Motor neuron (in vitro differentiated cells): ENCODE data around the gene AKAIN1. TPM values are rescaled to one million over a fixed set of nuclear protein-coding genes. Genes with fewer than 3 reads are reported as not detected.

Experiments used
- ATAC-seq, 8 experiments: fragments of 200-7000 bp; cut with Tn5 transposase; replicated peaks in 6 of 8; 2 replicates each; pipeline ENCODE4 v1.8.0; 2021; ENCODE audit warnings: mild to moderate bottlenecking in 8 of 8, moderate library complexity in 8 of 8
- H3K27ac ChIP-seq, 2 donors: fragments of 250-450 bp; sonication (Bioruptor Pico); 2 replicates each; pipeline ENCODE4 v1.9.0; 2021; ENCODE audit warnings: antibody characterized with exemption in 2 of 2, mild to moderate bottlenecking in 2 of 2, moderate library complexity in 1 of 2
- H3K4me1 ChIP-seq, 2 donors: fragments of 250-450 bp; sonication (Bioruptor Pico); replicated peaks in 1 of 2; 2 replicates each; pipeline ENCODE4 v1.6.1; 2021; ENCODE audit warnings: antibody characterized with exemption in 2 of 2, mild to moderate bottlenecking in 2 of 2, moderate library complexity in 1 of 2
- H3K4me3 ChIP-seq, 5 donors: fragments of 250-450 bp; sonication (Bioruptor Pico); 2 replicates each; pipeline ENCODE4 v1.9.0; 2021; ENCODE audit warnings: antibody characterized with exemption in 5 of 5, mild to moderate bottlenecking in 5 of 5, moderate library complexity in 4 of 5
- WGBS, 10 experiments: fragments of 450-650 bp; shearing (Covaris generic); methylation state at CpG; one replicate each; pipeline ENCODE4 v1.0.0; 2022; 5-methylcytosine and 5-hydroxymethylcytosine counted together
- in situ Hi-C, 9 experiments: fragments of 400-800 bp; cut with MboI; loops; one replicate each; pipeline ENCODE4 v1.15.0; 2021; ENCODE audit warnings: low sequenced_read_pairs in 9 of 9, low pct_unique_long_range_greater_than_20kb in 2 of 9; ENCODE audit not compliant: unreplicated experiment in 9 of 9
- total RNA-seq, 8 experiments: library from RNA; unstranded; fragments of 300-600 nt; gene quantifications; 2 replicates each; pipeline versions ENCODE4 v1.2.3 to v1.2.4, GENCODE V29; 2022

Gene AKAIN1
- total RNA-seq, 8 experiments from 2014 or later = 0.27 TPM; not detected in 7

GRCh38 chr18:5155218-5155906 lies 41.7 kb downstream of the AKAIN1 start:
- 17 to 100% (median 70%) methylated on average over 1 to 17 of the region's 17 CpGs for WGBS, 10 experiments
- no peak overlapping the region for H3K27ac ChIP-seq
- peaks cover 0 to 7% of the 10 kb centered on the region in 2 donors for H3K4me1 ChIP-seq
- H3K4me3 ChIP-seq = no peak overlapping the region
- ATAC-seq = peak in 3 of 8 experiments; percentile 12 to 75 (median 54)
- in situ Hi-C loops = no loop called here

GRCh38 chr18:5152343-5153020 lies 44.6 kb downstream of the AKAIN1 start:
- 20 to 83% (median 67%) methylated on average over 1 to 5 of the region's 6 CpGs; no CpG with 5 or more reads in 5 of the 10 experiments for WGBS, 10 experiments
- in situ Hi-C loops = no loop called here
- peak in 4 of 8 experiments; percentile 9 to 67 (median 50) for ATAC-seq
- Histone ChIP-seq H3K4me1 (peaks cover 0 to 7% of the 10 kb centered on the region in 2 donors), H3K27ac (no peak overlapping the region), H3K4me3 (no peak overlapping the region)

GRCh38 chr18:5150894-5151293 lies 46.2 kb downstream of the AKAIN1 start:
- Histone ChIP-seq H3K27ac (no peak overlapping the region), H3K4me1 (peaks cover 0 to 7% of the 10 kb centered on the region in 2 donors), H3K4me3 (no peak overlapping the region)
- WGBS, 10 experiments = 0 to 100% (median 0%) methylated on average over 1 of the region's 1 CpG; no CpG with 5 or more reads in 7 of the 10 experiments
- peak; percentile 31 to 87 (median 62) for ATAC-seq
- in situ Hi-C loops = no loop called here

- no peak for ATAC-seq
- H3K4me3 ChIP-seq = no peak overlapping the region
- 2 to 88% (median 71%) methylated on average over 1 to 4 of the region's 4 CpGs; no CpG with 5 or more reads in 1 of the 10 experiments for WGBS, 10 experiments
- in situ Hi-C loops = no loop called here
- no peak overlapping the region for H3K27ac ChIP-seq
- H3K4me1 ChIP-seq = no peaks in the 10 kb centered on the region
Observed at GRCh38 chr18:5146093-5146492, 51.0 kb downstream of the AKAIN1 start.

- H3K27ac ChIP-seq = no peak overlapping the region
- no peak overlapping the region for H3K4me3 ChIP-seq
- 21 to 100% (median 67%) methylated on average over 1 to 10 of the region's 10 CpGs for WGBS, 10 experiments
- in situ Hi-C loops = no loop called here
- no peak for ATAC-seq
- no peaks in the 10 kb centered on the region for H3K4me1 ChIP-seq
Observed at GRCh38 chr18:5145168-5145825, 51.8 kb downstream of the AKAIN1 start.

- in situ Hi-C loops = no loop called here
- ATAC-seq = peak in 2 of 8 experiments; percentile 34 to 59
- Histone ChIP-seq H3K4me3 (no peak overlapping the region), H3K27ac (no peak overlapping the region), H3K4me1 (no peaks in the 10 kb centered on the region)
- 0 to 100% (median 72%) methylated on average over 1 of the region's 1 CpG; no CpG with 5 or more reads in 4 of the 10 experiments for WGBS, 10 experiments
Observed at GRCh38 chr18:5144629-5145028, 52.4 kb downstream of the AKAIN1 start.

- Histone ChIP-seq H3K4me3 (no peak overlapping the region), H3K27ac (no peak overlapping the region), H3K4me1 (no peaks in the 10 kb centered on the region)
- peak in 2 of 8 experiments; percentile 31 to 71 for ATAC-seq
- WGBS, 10 experiments = 0 to 66% (median 28%) methylated on average over 1 to 2 of the region's 2 CpGs; no CpG with 5 or more reads in 1 of the 10 experiments
- in situ Hi-C loops = no loop called here
Observed at GRCh38 chr18:5142859-5143258, 54.2 kb downstream of the AKAIN1 start.

GRCh38 chr18:5142131-5142530 lies 54.9 kb downstream of the AKAIN1 start:
- Histone ChIP-seq H3K4me3 (no peak overlapping the region), H3K27ac (no peak overlapping the region), H3K4me1 (no peaks in the 10 kb centered on the region)
- in situ Hi-C loops = no loop called here
- no peak for ATAC-seq
- 0 to 85% (median 41%) methylated on average over 1 to 3 of the region's 4 CpGs; no CpG with 5 or more reads in 4 of the 10 experiments for WGBS, 10 experiments

GRCh38 chr18:5137261-5137660 lies 59.8 kb downstream of the AKAIN1 start:
- in situ Hi-C loops = no loop called here
- H3K27ac ChIP-seq = no peak overlapping the region
- H3K4me1 ChIP-seq = no peaks in the 10 kb centered on the region
- 0 to 100% (median 62%) methylated on average over 1 to 2 of the region's 2 CpGs; no CpG with 5 or more reads in 2 of the 10 experiments for WGBS, 10 experiments
- no peak overlapping the region for H3K4me3 ChIP-seq
- ATAC-seq = no peak

GRCh38 chr18:5132987-5133386 lies 64.1 kb downstream of the AKAIN1 start:
- in situ Hi-C loops = no loop called here
- ATAC-seq = no peak
- no peak overlapping the region for H3K4me3 ChIP-seq

GRCh38 chr18:5122272-5122671 lies 74.8 kb downstream of the AKAIN1 start:
- no peaks in the 10 kb centered on the region for H3K4me1 ChIP-seq
- H3K4me3 ChIP-seq = no peak overlapping the region
- 17 to 60% methylated on average over 1 to 2 of the region's 2 CpGs; no CpG with 5 or more reads in 8 of the 10 experiments for WGBS, 10 experiments
- H3K27ac ChIP-seq = no peak overlapping the region
- peak in 1 of 8 experiments; percentile 34 for ATAC-seq
- in situ Hi-C loops = loop anchor here in 1 of 9 experiments (25.0 kb wide), 1 partner anchor 90 kb away; no protein-coding TSS in a partner anchor

More at GRCh38 chr18:5132987-5133386, 64.1 kb downstream of the AKAIN1 start:
- H3K27ac ChIP-seq = no peak overlapping the region
- no peaks in the 10 kb centered on the region for H3K4me1 ChIP-seq
- WGBS, 10 experiments = 20 to 100% (median 85%) methylated on average over 1 to 12 of the region's 20 CpGs; no CpG with 5 or more reads in 4 of the 10 experiments

- H3K4me1 ChIP-seq = no peaks in the 10 kb centered on the region
- H3K4me3 ChIP-seq = no peak overlapping the region
- H3K27ac ChIP-seq = no peak overlapping the region
- ATAC-seq = no peak
- in situ Hi-C loops = loop anchor here in 1 of 9 experiments (25.0 kb wide), 1 partner anchor 102 kb away; no protein-coding TSS in a partner anchor
Observed at GRCh38 chr18:5110266-5110665, 86.8 kb downstream of the AKAIN1 start.

- in situ Hi-C loops = loop anchor here in 1 of 9 experiments (25.0 kb wide), 1 partner anchor 104 kb away; no protein-coding TSS in a partner anchor
- no peak overlapping the region for H3K4me3 ChIP-seq
- no peak overlapping the region for H3K27ac ChIP-seq
- ATAC-seq = peak in 3 of 8 experiments; percentile 59 to 81 (median 62)
- WGBS, 10 experiments = 0 to 64% (median 27%) methylated on average over 1 to 2 of the region's 2 CpGs; no CpG with 5 or more reads in 2 of the 10 experiments
- H3K4me1 ChIP-seq = no peaks in the 10 kb centered on the region
Observed at GRCh38 chr18:5107988-5108387, 89.1 kb downstream of the AKAIN1 start.
